Hematopoietic multipotent progenitor cell (in vitro differentiated cells): ENCODE results near the gene CALHM3. TPM values are rescaled to one million over a fixed set of nuclear protein-coding genes. Genes with fewer than 3 reads are reported as not detected.
A peak's percentile ranks its signal among the peaks of the same experiment; 100 is the strongest.
"Not testable (repeated sequence)": the region's sequence is repeated elsewhere in the genome, so short reads cannot be mapped to it uniquely, and the experiment has no call there.

Experiments used
- DNase-seq, 3 donors: peaks; one replicate each; pipeline ENCODE4 v3.0.0-alpha.2; 2011 to 2015; ENCODE audit warnings: low read depth in 2 of 3, low spot score in 2 of 3
- total RNA-seq: library from RNA; depleted of rRNA; stranded (reverse); fragments of >200 nt; gene quantifications from one replicate; pipeline ENCODE4 v1.2.3, GENCODE V29; 2012

CALHM3 gene
- total RNA-seq, 1 donor, result 0.27 TPM

GRCh38 chr10:103502849-103503660 is 24.0 kb upstream of the CALHM3 start:
- DNase-seq, result no peak

- no peak for DNase-seq
Measured at GRCh38 chr10:103501186-103501585, 22.1 kb upstream of the CALHM3 start.

- no peak for DNase-seq
Measured at GRCh38 chr10:103500481-103500880, 21.4 kb upstream of the CALHM3 start.

DNA sequence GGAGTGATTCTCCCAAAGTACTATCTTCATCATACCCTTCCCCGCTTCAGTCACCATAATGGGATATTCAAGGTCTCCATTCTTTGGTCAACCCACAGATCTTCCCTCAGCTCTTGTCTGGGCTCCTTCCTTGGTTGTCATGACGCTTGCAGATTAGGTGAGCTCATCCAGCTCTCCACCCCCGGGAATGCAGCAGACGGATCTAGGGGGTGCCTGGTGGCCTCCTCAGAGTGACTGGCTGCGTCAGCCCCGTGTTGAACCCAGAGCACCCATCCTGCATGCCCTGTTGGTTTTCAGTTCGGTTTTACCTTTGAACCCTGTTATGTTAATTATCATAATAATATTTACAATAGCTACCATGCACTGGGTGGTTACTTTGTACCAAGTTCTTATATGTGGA is 20.8 kb upstream of the CALHM3 start:
- DNase-seq, result no peak

- no peak for DNase-seq
Measured at GRCh38 chr10:103498936-103499638, 20.0 kb upstream of the CALHM3 start.

DNA sequence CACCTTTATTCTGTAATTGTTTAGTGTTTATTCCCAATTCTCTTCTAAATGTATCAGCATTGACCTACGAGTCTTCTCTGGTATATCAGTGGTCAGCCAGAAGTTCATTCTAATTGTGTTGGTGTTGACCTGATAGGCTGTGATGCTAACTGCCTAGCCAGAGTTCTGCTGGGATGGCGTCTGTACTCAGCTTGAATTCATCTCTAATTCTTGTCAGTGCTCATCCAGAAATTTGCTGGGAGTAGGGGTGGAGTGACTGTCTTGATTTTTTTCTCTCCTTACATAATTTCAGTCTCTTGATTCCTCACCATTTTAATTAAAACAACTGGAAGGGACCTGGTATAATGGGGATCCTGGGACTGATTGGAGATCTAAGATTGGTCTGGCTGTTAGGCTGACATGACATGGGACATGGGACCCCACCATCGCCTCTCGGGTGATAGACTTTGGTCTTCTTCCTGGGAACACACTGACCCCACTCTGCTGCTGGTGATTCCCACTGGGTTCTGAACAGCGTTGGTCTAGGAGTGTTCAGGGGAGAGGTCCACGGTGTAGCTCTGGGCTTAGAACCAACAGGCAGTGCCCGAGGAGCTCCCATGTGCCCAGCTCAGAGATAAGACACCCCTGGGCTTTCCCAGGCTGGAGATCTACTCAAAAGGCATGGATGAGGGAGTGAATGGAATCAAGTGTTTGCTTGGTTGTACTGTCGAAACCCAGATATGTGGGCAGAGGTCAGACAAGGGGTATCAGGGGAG is 18.3 kb upstream of the CALHM3 start:
- no peak for DNase-seq

GRCh38 chr10:103495321-103495720 is 16.3 kb upstream of the CALHM3 start:
- no peak for DNase-seq

GRCh38 chr10:103493916-103494877 is 15.2 kb upstream of the CALHM3 start:
- no peak for DNase-seq

DNA sequence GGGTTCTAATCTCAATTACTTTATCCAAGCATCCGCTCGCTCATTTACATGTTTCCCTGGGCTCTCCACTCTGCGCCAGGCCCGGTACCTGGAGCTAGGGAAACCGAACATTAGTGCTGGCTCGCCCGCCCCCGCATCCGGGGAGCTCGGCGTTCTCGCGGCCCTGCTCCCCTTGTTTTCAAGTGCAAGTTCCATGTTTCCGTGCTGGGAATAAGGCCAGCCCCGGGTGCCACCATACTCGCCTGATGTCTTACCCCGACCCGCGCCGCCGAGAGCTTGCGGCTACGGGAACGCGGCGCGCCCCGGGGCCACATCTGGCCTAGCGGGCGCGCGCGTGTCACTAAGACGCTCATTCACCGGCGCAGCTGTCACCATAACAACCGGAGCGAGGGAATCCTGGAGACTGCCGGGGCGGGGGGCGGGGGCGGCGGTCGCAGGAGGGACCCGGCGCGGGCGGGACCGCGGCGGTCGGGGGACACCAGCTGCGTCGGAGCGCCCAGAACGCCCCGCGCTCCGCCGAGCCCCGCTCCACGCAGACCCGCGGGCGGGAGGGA is 14.4 kb upstream of the CALHM3 start, which contains the start of gene NEURL1:
Gene NEURL1, plus strand, starts transcription at position 344 of the 554 bp plus-strand sequence. CDS start 683 bp downstream, outside the sequence.
- DNase-seq, result peak in 1 of 3 donors; percentile 46

DNA sequence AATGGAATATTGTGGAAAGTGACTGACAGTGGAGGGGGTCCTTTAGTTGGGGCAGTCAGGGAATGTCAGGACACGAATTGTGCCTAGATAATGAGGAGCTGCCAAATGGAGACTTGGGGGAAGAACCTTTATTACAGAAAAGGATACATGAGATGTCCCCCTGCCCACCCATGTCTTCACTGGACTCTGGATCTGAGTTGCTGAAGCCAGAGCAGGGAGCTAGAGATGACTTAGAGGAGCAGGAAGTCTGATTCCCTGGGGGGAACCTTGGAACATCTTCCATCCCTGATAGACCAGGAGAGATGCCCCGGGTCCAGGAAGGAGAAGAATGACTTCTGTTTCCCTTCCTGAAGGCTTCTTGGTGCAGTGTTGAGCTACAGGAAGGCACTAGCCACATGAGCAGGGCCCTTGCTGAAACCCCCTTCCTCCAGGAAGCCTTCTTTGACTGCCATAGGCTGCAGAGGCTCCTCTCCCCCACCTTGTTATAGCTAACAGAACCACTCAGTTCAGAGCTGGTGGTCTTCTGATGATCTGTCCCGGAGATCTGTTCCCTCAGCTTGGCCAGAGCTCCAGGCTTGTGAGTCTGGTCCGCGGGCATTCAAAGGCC is 13.7 kb upstream of the CALHM3 start:
- no peak for DNase-seq

GRCh38 chr10:103491729-103492364 is 12.8 kb upstream of the CALHM3 start:
- no peak for DNase-seq

DNA sequence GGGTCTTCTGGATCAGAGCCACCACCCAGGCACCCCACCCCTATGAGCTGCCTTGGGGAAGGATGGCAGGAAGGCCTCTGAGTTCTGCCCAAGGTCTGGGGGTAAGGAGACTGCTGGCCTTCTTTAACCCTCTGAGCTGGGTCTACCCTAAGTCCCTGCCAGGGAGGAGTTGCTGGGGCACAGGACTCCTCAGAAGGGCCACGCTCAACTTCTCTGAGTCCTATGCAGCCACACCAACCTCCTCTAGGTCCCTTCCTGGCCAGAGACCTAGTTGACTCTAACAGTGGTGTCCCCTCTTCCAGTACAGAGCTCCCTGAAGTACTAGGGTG is 11.9 kb upstream of the CALHM3 start:
- DNase-seq, result no peak

- DNase-seq, result no peak
Measured at GRCh38 chr10:103487410-103487708, 8.3 kb upstream of the CALHM3 start.

- not testable (repeated sequence) for DNase-seq
Measured at GRCh38 chr10:103486635-103487409, 7.8 kb upstream of the CALHM3 start.

DNA sequence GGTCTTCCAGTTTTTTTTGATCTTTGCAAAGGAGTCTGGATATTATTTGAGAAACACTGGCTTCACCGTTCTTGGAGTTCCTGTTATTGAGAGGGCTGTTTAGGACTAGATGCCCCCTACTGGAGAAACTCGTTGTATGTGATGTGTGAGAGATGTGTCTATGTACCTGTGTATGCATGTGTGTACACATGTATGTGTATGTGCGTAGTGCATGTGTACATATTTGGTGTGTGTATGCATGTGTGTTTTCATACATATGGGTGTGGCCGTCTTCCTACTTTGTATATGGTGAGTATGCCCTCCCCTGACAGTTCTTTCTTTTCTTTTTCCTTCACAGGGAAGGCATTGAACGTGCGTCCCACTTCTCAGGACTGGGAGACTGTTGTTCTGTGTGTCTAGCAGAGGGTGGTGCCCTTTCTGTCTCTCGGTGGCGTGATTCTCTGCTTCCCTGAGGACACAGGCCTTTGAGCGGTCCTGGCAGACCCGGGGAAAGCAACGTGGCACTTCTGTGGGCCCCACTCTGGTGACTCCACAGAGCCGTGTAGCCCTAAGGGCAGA is 3.0 kb upstream of the CALHM3 start:
- DNase-seq, result peak; percentile 23 to 88 (median 71)

- no peak for DNase-seq
Measured at GRCh38 chr10:103480521-103480920, 1.5 kb upstream of the CALHM3 start.

- no peak for DNase-seq
Measured at GRCh38 chr10:103478671-103479070, 369 bp downstream of the CALHM3 start.
